DMS 273 treated with DMSO at 0.1 percent for 48 hours (cell line): ENCODE results near the gene WDR37.
"Not testable (repeated sequence)": the region's sequence is repeated elsewhere in the genome, so short reads cannot be mapped to it uniquely, and the experiment has no call there.

Experiments
- DNase-seq: peaks from one replicate; lab custom pipeline; 2025; lab: John Stamatoyannopoulos, UW

The WDR37 gene

GRCh38 chr10:1043532-1043995, 12.6 kb upstream of the WDR37 start:
- DNase-seq: no peak

DNA sequence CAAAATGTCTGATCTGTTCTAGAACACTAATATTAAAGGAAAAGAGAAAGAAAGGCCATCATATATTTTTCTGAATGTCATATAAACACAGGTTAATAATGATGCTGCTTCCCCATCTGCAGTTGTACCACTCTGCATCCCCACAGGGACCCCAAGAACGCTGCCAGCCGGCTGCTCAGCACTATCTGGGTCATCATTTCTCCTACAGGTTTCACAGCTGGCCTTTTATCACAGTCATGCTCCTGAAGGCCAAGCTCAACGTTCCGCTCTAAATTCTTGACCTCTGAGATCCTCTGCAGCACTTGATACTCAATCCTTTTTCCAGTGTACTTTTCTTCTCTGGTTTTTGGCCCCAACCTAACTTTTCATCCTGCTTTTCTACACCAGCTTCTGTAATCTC, 12.0 kb upstream of the WDR37 start:
- no peak for DNase-seq

DNA sequence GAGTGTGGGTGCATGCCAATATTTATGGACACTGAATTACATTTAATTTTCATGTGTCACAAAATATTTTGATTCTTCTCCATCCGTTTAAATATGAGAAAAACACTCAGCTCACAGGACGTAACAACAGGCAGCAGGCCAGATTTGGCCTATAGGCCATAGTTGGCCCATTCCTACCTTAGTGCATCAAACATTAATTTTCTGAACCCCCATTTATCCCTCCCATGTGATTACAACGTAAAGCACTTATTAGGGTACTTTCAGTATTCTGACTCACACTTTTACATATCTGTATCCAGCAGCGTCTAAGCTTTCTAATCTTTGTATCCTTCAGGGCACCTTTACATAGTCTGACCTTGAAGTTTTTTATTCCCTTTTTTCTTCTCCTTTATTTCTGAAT, 11.2 kb upstream of the WDR37 start:
- DNase-seq: no peak

DNA sequence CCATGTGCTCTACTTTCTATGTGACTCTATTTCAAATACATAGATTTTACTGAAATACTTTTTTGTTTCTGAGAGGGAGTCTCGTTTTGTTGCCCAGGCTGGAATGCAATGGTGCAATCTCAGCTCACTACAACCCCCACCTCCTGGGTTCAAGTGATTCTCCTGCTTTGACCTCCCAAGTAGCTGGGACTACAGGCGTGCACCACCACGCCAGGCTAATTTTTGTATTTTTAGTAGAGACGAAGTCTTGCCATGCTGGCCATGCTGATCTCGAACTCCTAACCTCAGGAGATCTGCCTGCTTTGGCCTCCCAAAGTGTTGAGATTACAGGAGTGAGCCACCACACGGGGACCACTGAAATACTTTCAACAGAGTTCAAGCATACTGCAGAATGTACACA, 10.8 kb upstream of the WDR37 start:
- DNase-seq: no peak

DNA sequence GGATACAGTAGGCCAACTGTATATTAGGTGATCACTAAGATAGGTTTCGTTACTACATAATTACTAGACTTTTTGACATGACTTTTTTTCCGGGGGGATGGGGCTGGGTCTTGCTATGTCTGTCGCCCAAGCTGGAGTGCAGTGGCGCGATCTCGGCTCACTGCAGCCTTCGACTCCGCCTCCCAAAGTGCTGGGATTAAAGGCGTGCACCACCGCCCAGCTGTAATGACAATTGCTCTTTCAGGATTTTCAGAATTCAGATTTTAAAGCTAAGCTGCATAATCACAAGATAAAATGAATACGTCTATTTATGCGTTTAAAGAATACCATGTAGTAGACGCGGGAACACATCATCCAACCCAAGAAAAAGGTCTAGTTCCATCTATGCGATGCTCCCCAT, 8.2 kb upstream of the WDR37 start:
- no peak for DNase-seq

GRCh38 chr10:1048349-1048731, 7.8 kb upstream of the WDR37 start:
- DNase-seq: no peak

- peak; percentile 95 for DNase-seq
Observed at GRCh38 chr10:1048732-1049424, 7.3 kb upstream of the WDR37 start, which contains the start of gene IDI1. IDI1 (minus strand) TSS chr10:1049119; CDS start chr10:1049003, 116 bp downstream.

DNA sequence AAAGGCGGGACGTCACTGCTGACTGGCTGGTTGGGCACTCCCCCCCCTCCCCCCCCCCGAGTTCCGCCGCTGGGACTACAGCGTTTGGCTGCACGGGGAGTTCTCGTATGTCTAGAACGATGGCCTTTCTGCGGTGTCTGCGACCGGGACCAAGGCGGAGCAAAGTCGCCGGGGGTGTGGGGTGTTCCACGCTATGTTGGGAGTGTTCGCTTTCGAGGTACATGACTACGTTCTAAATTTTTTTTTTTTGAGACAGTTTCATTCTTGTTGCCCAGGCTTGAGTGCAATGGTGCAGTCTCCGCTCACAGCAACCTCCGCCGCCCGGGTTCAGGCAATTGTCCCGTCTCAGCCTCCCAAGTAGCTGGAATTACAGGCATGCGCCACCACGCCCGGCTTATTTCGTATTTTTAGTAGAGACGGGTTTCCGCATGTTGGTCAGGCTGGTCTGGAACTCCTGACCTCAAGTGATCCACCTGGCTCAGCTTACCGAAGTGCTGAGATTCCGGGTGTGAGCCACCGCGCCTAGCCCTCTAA, 6.7 kb upstream of the WDR37 start:
- DNase-seq: no peak

GRCh38 chr10:1050145-1050544, 6.0 kb upstream of the WDR37 start:
- DNase-seq: no peak

- no peak for DNase-seq
Observed at GRCh38 chr10:1050554-1050953, 5.6 kb upstream of the WDR37 start.

DNA sequence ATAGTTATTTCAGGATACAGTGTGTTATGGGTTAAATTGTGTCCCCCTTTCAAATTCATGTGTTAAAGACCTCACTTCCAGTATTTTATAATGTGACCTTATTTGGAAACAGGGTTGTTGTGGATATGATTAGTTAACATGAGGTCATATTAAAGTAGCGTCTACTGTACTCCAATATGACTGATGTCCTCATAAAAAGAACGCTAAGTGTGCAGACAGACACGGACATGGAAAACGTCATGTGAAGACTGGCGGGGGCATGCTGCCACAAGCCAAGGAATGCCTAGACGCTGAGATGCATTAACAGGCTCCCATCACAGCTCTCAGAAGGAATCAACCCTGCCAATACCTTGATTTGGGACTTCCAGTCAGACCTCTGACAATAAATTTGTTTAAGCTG, 1.5 kb upstream of the WDR37 start:
- no peak for DNase-seq

GRCh38 chr10:1057106-1057657, 997 bp downstream of the WDR37 start:
- no peak for DNase-seq

DNA sequence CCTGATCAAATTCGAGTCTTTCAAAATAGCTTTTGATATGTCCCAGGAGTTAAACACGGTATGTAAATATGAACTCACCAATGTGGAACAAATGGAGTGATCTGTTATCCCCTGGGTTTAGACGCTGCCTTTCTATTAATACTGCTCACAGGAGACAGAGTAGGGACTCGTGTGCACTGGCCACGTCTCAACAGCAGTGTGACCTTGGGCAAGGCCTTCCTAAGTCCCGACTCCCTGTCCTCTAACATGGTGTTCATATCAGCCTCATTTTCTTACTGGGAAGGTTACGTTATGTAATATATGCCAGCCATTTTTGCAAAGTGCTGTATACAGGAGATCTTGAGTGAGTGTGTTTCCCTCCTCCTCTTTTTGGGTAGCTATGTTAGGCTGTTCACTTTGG, 1.8 kb downstream of the WDR37 start:
- no peak for DNase-seq

GRCh38 chr10:1059902-1060301, 3.7 kb downstream of the WDR37 start:
- DNase-seq: no peak

GRCh38 chr10:1061930-1062774, 6.0 kb downstream of the WDR37 start:
- DNase-seq: no peak

GRCh38 chr10:1063232-1063865, 7.2 kb downstream of the WDR37 start:
- DNase-seq: no peak

DNA sequence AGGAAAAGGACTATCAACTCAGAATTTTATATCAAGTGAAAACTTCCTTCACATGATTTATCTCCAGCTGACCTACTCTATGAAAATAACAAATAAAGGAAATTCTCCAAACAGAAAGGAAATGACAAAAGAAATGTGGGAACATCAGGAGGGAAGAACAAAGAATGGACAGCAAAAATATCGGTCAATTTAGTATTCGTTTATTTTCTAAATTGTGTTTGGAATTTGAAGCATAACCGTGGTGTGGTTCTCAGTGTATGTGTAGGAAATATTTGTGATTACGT, 8.7 kb downstream of the WDR37 start:
- no peak for DNase-seq

DNA sequence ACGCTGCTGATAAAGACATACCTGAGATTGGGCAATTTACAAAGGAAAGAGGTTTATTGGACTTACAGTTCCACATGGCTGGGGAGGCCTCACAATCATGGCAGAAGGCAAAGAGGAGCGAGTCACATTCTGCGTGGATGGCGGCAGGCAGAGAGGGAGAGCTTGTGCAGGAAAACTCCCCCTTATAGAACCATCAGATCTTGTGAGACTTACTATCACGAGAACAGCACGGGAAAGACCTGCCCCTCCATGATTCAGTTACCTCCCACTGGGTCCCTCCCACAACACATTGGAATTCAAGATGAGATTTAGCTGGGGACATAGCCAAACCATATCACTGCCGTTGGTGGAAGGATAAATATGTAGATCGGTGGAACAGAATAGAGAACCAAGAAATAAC, 10.5 kb downstream of the WDR37 start:
- not testable (repeated sequence) for DNase-seq

- DNase-seq: no peak
Observed at GRCh38 chr10:1068380-1069361, 12.5 kb downstream of the WDR37 start.

- DNase-seq: no peak
Observed at GRCh38 chr10:1070919-1071318, 14.7 kb downstream of the WDR37 start.

DNA sequence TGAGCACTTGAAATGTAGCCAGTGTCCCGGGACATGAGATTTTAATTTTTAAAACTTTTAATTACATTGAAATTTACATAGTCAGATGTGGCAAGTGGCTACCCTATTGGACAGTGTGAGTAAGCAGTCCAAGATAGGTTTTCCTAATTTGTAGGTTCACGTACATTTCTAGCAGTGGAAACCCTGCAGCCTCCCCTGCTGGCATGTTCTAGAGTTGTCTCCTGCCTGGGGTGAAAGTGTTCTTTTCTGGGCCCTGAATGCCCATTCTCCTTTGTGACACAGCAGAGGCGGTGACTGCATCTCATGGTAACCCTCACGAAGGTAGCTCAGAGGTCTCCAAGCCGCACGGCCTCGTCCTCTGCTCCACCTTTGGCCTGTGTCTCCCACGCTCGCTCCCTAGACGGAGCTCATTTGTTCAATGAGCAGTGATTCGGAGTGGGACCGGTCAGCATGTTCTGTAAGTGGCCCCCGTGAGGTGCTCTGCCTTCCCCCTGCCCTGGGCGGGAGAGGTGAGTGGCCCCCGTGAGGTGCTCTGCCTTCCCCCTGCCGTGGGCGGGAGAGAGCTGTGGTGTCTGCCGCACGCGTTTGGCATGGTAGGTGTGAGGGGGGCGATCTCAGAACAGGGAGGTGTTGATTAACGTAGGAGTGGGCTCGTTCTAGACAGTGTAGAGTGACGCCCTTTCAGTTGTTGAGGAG, 18.0 kb downstream of the WDR37 start:
- DNase-seq: no peak
